MM.1S (cell line): ENCODE data around the gene NOL4L.

Experiments used
- CTCF ChIP-seq: fragments of 300-600 bp; sonication (generic); IDR thresholded peaks from 2 replicates; pipeline ENCODE4 v1.5.1; 2016; ENCODE audit warnings: antibody characterized with exemption, low read length, mixed read lengths
- EZH2phosphoT487 ChIP-seq: fragments of 300-600 bp; sonication (generic); IDR thresholded peaks from 2 replicates; pipeline ENCODE4 v1.6.1; 2018; ENCODE audit warnings: antibody characterized with exemption, low read length

- TF ChIP-seq CTCF (no peak), EZH2phosphoT487 (no peak)
These were observed 117.4 kb downstream of the NOL4L start for GRCh38 chr20:32467506-32468312.
